GM12801 (cell line): ENCODE results near the gene SERINC5.

ENCODE experiments used
- TF ChIP-seq, protein P1 (sequence below): IDR thresholded peaks from one replicate; pipeline ENCODE4 v1.5.1; 2011; ENCODE audit warnings: control low read depth; ENCODE audit not compliant: insufficient read length; ENCODE audit errors: extremely low read depth

The SERINC5 gene

DNA sequence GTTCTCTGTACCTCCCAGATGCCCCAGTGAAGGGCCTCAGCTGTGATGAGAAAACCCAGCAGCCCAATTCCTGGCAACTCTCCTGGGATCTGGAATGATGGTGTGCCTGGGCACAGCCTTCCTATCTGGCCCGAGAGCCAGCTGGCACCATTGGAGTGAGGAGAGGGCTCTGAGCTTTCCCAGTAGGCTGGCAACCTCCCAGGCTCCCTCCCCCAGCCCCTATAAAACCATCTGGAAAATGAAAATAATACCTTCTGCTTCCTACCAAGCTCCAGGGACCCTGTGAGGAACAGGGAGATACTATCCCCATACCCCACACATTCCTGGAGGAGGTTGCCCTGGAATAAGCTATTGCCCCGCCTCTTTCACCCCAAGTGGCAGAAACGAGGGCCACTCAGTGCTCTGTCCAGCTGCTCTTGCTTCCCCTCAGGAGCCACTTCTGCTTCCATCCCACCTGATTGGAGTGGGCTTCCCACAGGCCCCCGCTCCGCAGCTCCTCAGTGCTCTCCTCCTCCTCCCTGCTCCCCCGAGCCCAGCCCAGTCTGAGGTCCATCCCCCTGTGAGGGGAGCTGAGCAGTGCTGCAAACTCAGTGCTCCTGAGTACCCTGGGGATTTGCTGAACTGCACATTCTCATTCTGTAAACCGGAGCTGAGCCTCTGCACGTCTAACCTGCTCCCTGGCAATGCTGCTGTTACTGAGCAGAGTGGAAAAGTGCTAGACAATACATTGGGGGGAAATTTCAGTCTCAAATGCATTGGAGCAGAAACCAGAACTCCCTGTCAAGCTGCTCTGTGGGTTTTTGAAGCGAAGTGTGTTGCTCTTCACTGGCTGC, 146.0 kb downstream of the SERINC5 start:
- TF ChIP-seq, protein P1, sequence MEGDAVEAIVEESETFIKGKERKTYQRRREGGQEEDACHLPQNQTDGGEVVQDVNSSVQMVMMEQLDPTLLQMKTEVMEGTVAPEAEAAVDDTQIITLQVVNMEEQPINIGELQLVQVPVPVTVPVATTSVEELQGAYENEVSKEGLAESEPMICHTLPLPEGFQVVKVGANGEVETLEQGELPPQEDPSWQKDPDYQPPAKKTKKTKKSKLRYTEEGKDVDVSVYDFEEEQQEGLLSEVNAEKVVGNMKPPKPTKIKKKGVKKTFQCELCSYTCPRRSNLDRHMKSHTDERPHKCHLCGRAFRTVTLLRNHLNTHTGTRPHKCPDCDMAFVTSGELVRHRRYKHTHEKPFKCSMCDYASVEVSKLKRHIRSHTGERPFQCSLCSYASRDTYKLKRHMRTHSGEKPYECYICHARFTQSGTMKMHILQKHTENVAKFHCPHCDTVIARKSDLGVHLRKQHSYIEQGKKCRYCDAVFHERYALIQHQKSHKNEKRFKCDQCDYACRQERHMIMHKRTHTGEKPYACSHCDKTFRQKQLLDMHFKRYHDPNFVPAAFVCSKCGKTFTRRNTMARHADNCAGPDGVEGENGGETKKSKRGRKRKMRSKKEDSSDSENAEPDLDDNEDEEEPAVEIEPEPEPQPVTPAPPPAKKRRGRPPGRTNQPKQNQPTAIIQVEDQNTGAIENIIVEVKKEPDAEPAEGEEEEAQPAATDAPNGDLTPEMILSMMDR = no peak

- TF ChIP-seq, protein P1 = no peak
Observed at GRCh38 chr5:80106916-80107315, 148.9 kb downstream of the SERINC5 start.

DNA sequence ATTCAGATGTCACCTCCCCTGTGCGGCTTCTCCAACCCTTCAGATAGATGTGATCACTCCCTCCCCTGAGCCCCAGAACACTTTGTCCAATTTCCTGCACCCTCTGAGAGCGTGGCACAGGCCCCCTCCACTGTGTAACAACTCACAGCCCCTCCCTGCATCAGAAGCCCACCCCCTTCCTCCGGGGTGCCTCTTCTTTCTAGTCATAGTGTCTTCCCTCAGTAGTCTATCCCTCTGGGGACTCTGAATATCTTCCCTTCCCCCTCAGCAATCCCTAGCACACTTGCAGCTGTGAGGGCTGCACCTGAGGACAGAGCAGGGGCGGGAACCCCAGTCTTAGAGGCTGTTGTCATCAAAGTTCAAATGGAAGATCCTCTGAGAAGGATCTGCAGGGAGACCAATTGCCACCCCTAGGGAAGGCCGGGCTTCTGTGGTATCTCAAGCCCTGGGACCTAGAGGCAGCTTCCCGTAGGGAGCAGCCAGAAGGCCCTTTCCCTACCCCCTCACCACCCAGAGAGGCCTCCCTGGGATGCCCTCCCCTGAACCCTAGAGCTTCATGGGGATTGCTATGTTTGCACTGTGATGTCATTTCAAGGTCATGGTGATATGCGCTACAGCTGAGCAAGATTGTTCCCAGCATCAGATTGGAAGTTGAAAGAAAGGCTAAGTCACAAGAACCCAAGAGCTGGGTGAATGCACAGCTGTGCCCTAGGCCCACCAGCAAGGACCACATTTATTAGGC, 150.0 kb downstream of the SERINC5 start:
- TF ChIP-seq, protein P1 = no peak

- TF ChIP-seq, protein P1 = no peak
Observed at GRCh38 chr5:80103371-80103770, 152.5 kb downstream of the SERINC5 start.

GRCh38 chr5:80101993-80102392, 153.9 kb downstream of the SERINC5 start:
- TF ChIP-seq, protein P1 = no peak

DNA sequence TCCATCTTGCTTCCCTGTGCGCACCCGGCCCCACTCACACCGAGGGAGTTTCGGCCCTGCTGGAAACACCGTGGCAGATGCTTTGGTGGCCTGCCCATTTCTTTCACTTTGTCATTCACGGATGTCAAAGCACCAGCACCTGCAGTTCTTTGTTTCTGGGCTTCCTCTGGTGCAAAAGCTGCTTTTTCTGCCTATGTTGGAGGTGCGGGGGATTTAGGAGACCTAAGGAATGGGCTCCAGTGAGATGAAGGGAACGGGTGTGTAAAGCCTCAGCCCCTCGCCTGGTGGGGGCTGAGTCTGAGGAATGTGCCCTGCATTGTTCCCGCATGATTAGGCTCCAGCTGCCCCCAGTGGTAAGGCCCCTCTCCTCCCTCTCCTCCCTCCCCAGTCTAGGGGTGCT, 158.4 kb downstream of the SERINC5 start:
- TF ChIP-seq, protein P1 = no peak

DNA sequence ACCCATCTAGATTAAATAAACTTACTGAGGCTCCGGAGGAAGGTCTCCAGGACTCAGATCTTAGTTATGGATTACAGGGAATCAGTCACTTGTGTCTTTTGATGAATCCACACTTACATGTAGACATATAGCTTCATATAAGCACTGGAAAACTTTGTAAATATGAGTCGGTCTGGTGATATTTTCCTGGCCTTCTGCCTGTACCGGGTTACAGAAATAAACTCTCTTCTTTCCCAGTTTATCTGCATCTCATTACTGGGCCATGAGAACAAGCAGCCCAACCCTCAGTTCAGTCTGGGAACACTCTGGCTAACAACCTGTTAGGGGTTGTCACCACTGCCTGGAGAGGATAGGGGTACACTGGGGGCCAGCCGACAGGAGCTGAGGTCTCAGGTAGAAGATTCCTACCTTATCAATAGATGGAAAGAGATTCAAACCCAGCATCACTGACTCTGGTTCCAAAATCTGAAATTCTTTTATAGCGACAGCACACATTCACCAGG, 161.6 kb downstream of the SERINC5 start:
- TF ChIP-seq, protein P1 = no peak
